AG04449 (cell line): Measurements from ENCODE around the gene INAVA.

Experiments used
- CTCF ChIA-PET: fragments of 350-600 bp; formaldehyde crosslinking; extraction: SDS; loops from one replicate; lab custom pipeline; 2021; ENCODE audit warnings: antibody characterized with exemption; lab: Yijun Ruan, JAX
- POLR2A ChIA-PET: fragments of 400-600, 350-600 bp; formaldehyde crosslinking; extraction: SDS; loops from one replicate; lab custom pipeline; 2020; ENCODE audit warnings: antibody characterized with exemption, inconsistent platforms; lab: Yijun Ruan, JAX
- DNase-seq: peaks from one replicate; pipeline ENCODE4 v3.0.0-alpha.2; 2010; ENCODE audit warnings: low read depth, low spot score
- H3K4me3 ChIP-seq: 2 replicates; pipeline ENCODE4 v1.5.1; 2011; ENCODE audit warnings: low read depth, mild to moderate bottlenecking, control low read depth, low read length
- CTCF ChIP-seq: IDR thresholded peaks from one replicate; pipeline ENCODE4 v1.5.1; 2011; ENCODE audit warnings: mild to moderate bottlenecking, moderate library complexity, low read length, control low read depth, inconsistent platforms; ENCODE audit not compliant: insufficient read depth; ENCODE audit errors: missing control alignments

The INAVA gene

GRCh38 chr1:200856716-200857357 is 37.9 kb upstream of the INAVA start:
- TF ChIP-seq CTCF = no peak
- CTCF ChIA-PET = interaction anchor here (0.8 to 1.0 kb wide), 2 partner anchors 9 to 235 kb away, joined by 4 to 5 read pairs; no protein-coding TSS in a partner anchor
- no peak overlapping the region for H3K4me3 ChIP-seq
- POLR2A ChIA-PET = no interaction called here
- peak; percentile 49 for DNase-seq

- ChIA-PET POLR2A (no interaction called here), CTCF (interaction anchor here (0.8 to 1.4 kb wide), 3 partner anchors 8 to 236 kb away, joined by 3 to 5 read pairs (median 4); no protein-coding TSS in a partner anchor)
- TF ChIP-seq CTCF = no peak
- H3K4me3 ChIP-seq = no peak overlapping the region
- no peak for DNase-seq
Measured at GRCh38 chr1:200857804-200858203, 36.9 kb upstream of the INAVA start.

GRCh38 chr1:200861937-200862647 is 32.6 kb upstream of the INAVA start:
- no peak for DNase-seq
- ChIA-PET CTCF (no interaction called here), POLR2A (no interaction called here)
- no peak overlapping the region for H3K4me3 ChIP-seq
- no peak for TF ChIP-seq CTCF

GRCh38 chr1:200862713-200863415 is 31.8 kb upstream of the INAVA start:
- POLR2A ChIA-PET = no interaction called here

GRCh38 chr1:200866116-200866515 is 28.6 kb upstream of the INAVA start:
- no peak for DNase-seq
- CTCF ChIA-PET = interaction anchor here (0.7 to 1.7 kb wide), 3 partner anchors 9 to 248 kb away, joined by 3 to 5 read pairs (median 3); no protein-coding TSS in a partner anchor
- POLR2A ChIA-PET = no interaction called here
- H3K4me3 ChIP-seq = no peak overlapping the region
- TF ChIP-seq CTCF = no peak

More at GRCh38 chr1:200862713-200863415, 31.8 kb upstream of the INAVA start:
- H3K4me3 ChIP-seq = no peak overlapping the region
- CTCF ChIA-PET = interaction anchor here (0.9 kb wide), 1 partner anchor 240 kb away, joined by 3 read pairs; no protein-coding TSS in a partner anchor
- no peak for DNase-seq
- no peak for TF ChIP-seq CTCF
